Heart right ventricle (tissue), 16 donors: Measurements from ENCODE around the gene PCBP2. TPM values are rescaled to one million over a fixed set of nuclear protein-coding genes. Genes with fewer than 3 reads are reported as not detected.

ENCODE experiments used
- ATAC-seq, 8 donors: fragments of 200-7000 bp; cut with Tn5 transposase; one replicate each; pipeline ENCODE4 v1.9.1; 2020; ENCODE audit warnings: mild to moderate bottlenecking in 8 of 8, moderate library complexity in 8 of 8, moderate number of reproducible peaks in 1 of 8
- DNase-seq, 2 donors: peaks; one replicate each; pipeline ENCODE4 v3.0.0-alpha.2; 2020
- H3K27ac ChIP-seq, 10 donors: fragments of 200-600 bp; sonication (generic) in 2 of 10; one replicate each; pipeline versions ENCODE4 v1.5.0 to v1.8.0; 2020 to 2022; ENCODE audit warnings: mild to moderate bottlenecking in 3 of 10
- H3K27me3 ChIP-seq, 7 donors: fragments of 200-600 bp; one replicate each; pipeline ENCODE4 v1.8.0; 2021 to 2022; ENCODE audit warnings: mild to moderate bottlenecking in 2 of 7
- H3K36me3 ChIP-seq, 9 donors: fragments of 200-600 bp; sonication (generic) in 1 of 9; one replicate each; pipeline versions ENCODE4 v1.5.0 to v1.8.0; 2020 to 2022; ENCODE audit warnings: mild to moderate bottlenecking in 2 of 9
- H3K4me1 ChIP-seq, 9 donors: fragments of 200-600 bp; sonication (generic) in 1 of 9; one replicate each; pipeline versions ENCODE4 v1.5.0 to v1.8.0; 2020 to 2022; ENCODE audit warnings: mild to moderate bottlenecking in 4 of 9
- H3K4me3 ChIP-seq, 10 donors: fragments of 200-600 bp; sonication (generic) in 2 of 10; one replicate each; pipeline versions ENCODE4 v1.5.0 to v1.8.0; 2020 to 2022; ENCODE audit warnings: mild to moderate bottlenecking in 7 of 10, moderate library complexity in 2 of 10
- H3K9me3 ChIP-seq, 11 donors: fragments of 200-600 bp in 10 of 11; sonication (generic) in 2 of 11; one replicate each; pipeline versions ENCODE4 v1.5.0 to v1.8.0; 2013 to 2022; ENCODE audit warnings: mild to moderate bottlenecking in 2 of 11, control low read depth in 1 of 11, moderate library complexity in 1 of 11
- WGBS, 2 donors: extraction: QIAGEN DNeasy Blood & Tissue Kit; methylation state at CpG; one replicate each; pipeline ENCODE4 v1.1.7; 2013; ENCODE audit warnings: inconsistent platforms in 1 of 2; 5-methylcytosine and 5-hydroxymethylcytosine counted together
- intact Hi-C, 10 donors: fragments of 100-400 bp; cut with DNase I; formaldehyde crosslinking; loops; one replicate each; pipeline versions ENCODE4 v1.11.1 to v1.14.2; 2022
- polyA plus RNA-seq, 2 donors: library from polyadenylated mRNA; stranded (reverse); fragments of 200-250 nt; gene quantifications; one replicate each; pipeline ENCODE4 v1.2.3, GENCODE V29; 2013
- total RNA-seq, 10 donors: library from RNA; stranded (reverse); fragmentation: NEBNext Ultra II Directional in 3 of 10; extraction: Animal tissue kit (Norgen Biotek cat#: 25700) in 3 of 10; gene quantifications; one replicate each; pipeline versions ENCODE4 v1.2.1 to v1.2.4, GENCODE V29; 2021 to 2023
- TF ChIP-seq, protein P1 (sequence below), 9 donors: fragments of 200-600 bp; sonication (generic) in 2 of 9; IDR thresholded peaks; one replicate each; pipeline versions ENCODE4 v1.5.0 to v1.8.0; 2021 to 2022; ENCODE audit warnings: antibody characterized with exemption in 9 of 9, mild to moderate bottlenecking in 5 of 9, moderate library complexity in 1 of 9
- donor health status: Arrhythmogenic right ventricular cardiomyopathy.
- donor health status: ischemic (EF 13 %, LVEDD 7.1; RV severe dilation, severe dysfunction).
- donor health status: healthy with polysubstance abuse.
- donor health status: DM: no; HTN: yes; CAD: no.
- donor health status: DM: no; HTN: no; CAD: no.
- donor health status: ischemic (EF 25% LVEDD 6.9; RV normal size, moderate dysfunction).
- donor health status: ischemic (EF 25% LVEDD 5.7; RV mildly dilated, moderate dysfunction).
- donor health status: healthy.
- donor health status: DM: yes; HTN: yes; CAD: no.
- donor health status: Ischemic cardiomyopathy.
- donor health status: ischemic (EF 35%, LVEDD 5.7; RV mildly dilated, moderate dysfunction).
- donor health status: nonischemic (EF 11% LVEDD 7.7; RV severe dilation, severe dysfunction).
- donor health status: DM: yes; HTN: yes; CAD: no.
- donor health status: PGD.
- donor health status: ischemic (EF 29% LVEDD 5.4; RV normal size, mild dysfunction).
- donor health status: nonischemic (EF 23%, LVEDD 6.1; RV moderate dilation, normal function).

Gene PCBP2
- total and polyA plus RNA-seq, 12 donors = 281 to 579 (median 555) TPM

DNA sequence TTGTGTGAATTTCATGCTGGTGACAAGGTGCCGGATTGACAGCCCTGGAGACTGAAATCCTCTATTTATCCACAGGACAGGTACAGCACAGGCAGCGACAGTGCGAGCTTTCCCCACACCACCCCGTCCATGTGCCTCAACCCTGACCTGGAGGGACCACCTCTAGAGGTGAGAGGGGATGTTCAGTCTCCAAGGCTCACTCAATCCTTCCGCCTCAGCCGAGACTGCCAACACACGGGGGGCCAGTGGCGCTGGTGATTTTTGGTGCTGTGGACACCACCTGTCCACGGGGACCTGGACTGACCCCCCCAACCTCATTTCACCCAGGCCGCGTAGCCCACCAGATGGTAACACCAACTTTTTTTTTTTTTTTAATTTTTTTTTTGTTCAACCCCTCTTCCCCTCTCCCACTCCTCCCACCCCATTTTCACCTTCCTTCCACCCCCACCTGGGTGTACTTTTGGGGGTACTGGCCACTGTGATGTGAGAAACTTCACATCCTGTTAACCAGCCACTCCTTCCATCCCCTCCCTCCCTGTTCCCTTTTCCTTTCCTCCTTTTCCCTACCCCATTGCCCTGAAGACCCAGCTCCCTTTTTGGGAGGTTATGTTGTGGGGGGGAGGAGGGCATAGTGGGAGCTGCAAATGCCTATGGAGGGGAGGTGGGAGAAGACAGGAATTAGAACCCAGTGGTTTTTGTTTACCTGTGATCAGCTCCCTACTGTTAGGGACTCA is 12.9 kb downstream of the PCBP2 start:
- Histone ChIP-seq H3K36me3 (peaks cover 22 to 100% (median 100%) of the 10 kb centered on the region in 9 donors), H3K27ac (peak overlapping the region in 7 of 10 donors; percentile 17 to 57 (median 41)), H3K27me3 (no peaks in the 10 kb centered on the region), H3K4me3 (no peak overlapping the region), H3K9me3 (no peaks in the 10 kb centered on the region), H3K4me1 (peaks cover 6 to 94% (median 68%) of the 10 kb centered on the region in 9 donors)
- DNase-seq (no peak), ATAC-seq (no peak)
- WGBS, 2 donors = 84 to 87% methylated on average over 11 of the region's 11 CpGs
- TF ChIP-seq, protein P1, sequence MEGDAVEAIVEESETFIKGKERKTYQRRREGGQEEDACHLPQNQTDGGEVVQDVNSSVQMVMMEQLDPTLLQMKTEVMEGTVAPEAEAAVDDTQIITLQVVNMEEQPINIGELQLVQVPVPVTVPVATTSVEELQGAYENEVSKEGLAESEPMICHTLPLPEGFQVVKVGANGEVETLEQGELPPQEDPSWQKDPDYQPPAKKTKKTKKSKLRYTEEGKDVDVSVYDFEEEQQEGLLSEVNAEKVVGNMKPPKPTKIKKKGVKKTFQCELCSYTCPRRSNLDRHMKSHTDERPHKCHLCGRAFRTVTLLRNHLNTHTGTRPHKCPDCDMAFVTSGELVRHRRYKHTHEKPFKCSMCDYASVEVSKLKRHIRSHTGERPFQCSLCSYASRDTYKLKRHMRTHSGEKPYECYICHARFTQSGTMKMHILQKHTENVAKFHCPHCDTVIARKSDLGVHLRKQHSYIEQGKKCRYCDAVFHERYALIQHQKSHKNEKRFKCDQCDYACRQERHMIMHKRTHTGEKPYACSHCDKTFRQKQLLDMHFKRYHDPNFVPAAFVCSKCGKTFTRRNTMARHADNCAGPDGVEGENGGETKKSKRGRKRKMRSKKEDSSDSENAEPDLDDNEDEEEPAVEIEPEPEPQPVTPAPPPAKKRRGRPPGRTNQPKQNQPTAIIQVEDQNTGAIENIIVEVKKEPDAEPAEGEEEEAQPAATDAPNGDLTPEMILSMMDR (IDR thresholded peaks at IDR 0.05) = no peak
- intact Hi-C loops = no loop called here

DNA sequence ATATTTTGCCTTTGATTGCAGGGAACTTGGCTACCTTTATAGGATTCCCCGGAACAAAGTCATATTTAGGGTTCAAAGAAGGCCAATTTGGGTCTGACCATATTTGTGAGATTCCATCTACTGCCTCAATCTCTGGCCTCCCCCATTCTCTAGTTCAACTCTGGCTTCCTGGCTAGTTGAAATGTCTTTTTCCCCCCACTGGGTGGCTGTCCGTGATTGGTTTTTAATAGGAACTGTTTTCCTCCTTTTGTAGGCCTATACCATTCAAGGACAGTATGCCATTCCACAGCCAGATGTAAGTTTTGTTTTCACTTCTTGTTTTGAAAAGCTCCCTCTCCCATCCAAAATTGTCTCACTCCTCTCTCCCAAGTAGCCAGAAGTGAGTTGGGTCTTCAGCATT is 13.8 kb downstream of the PCBP2 start:
- Histone ChIP-seq H3K4me3 (no peak overlapping the region), H3K9me3 (no peaks in the 10 kb centered on the region), H3K27me3 (no peaks in the 10 kb centered on the region), H3K4me1 (peaks cover 6 to 94% (median 61%) of the 10 kb centered on the region in 9 donors), H3K27ac (peak overlapping the region in 8 of 10 donors; percentile 3 to 57 (median 26)), H3K36me3 (peaks cover 16 to 100% (median 100%) of the 10 kb centered on the region in 9 donors)
- intact Hi-C loops = no loop called here
- DNase-seq = no peak
- no peak for ATAC-seq
- WGBS, 2 donors = 49 to 54% methylated on average over 2 of the region's 2 CpGs
- TF ChIP-seq, protein P1 (IDR thresholded peaks at IDR 0.05) = peak in 1 of 9 donors; percentile 12

DNA sequence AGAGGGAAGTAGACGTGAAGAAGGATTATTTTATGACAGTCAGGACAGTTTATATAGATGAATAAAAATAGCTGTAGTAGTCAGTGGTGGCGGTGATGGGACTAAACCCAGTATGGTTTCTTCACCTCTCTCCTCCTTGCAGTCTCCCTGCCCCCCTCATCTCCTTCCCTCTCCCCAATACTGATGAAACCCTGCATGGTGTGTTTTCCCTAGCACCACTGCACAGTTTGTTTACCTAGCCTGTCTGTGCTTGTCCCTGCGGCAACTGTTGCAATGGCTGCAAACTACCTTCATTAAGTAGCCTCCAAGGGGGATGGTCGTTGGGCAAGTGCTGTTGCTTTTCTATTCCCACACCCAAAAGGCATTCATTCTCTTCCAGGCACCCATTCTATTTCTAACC is 14.7 kb downstream of the PCBP2 start:
- intact Hi-C loops = no loop called here
- H3K36me3 ChIP-seq = peaks cover 11 to 100% (median 100%) of the 10 kb centered on the region in 9 donors
- ATAC-seq (peak in 3 of 8 donors; percentile 13 to 14 (median 14)), DNase-seq (no peak)
- H3K4me3 ChIP-seq = no peak overlapping the region
- TF ChIP-seq, protein P1 (IDR thresholded peaks at IDR 0.05) = no peak
- peaks cover 4 to 92% (median 60%) of the 10 kb centered on the region in 9 donors for H3K4me1 ChIP-seq
- 57 to 64% methylated on average over 4 of the region's 4 CpGs for WGBS, 2 donors
- H3K9me3 ChIP-seq = no peaks in the 10 kb centered on the region
- H3K27ac ChIP-seq = peak overlapping the region in 3 of 10 donors; percentile 26 to 57 (median 50)
- no peaks in the 10 kb centered on the region for H3K27me3 ChIP-seq

DNA sequence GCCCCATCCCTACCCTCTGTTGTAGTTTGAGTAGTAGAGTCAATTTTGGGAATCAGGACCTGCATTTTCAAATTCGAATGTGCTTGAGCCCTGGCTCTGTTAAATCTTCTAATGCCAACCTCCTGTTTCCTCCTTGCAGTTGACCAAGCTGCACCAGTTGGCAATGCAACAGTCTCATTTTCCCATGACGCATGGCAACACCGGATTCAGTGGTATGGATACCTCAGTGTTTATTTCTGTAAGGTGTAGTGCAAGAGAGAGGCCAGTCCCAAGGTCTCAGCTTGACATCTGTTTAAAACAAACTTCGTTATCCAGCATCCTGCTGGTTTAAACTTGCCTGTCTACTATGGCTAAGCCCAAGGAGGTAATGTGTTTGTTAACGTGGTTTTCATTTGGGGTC is 15.2 kb downstream of the PCBP2 start:
- ATAC-seq (peak in 1 of 8 donors; percentile 37), DNase-seq (no peak)
- Histone ChIP-seq H3K36me3 (peaks cover 10 to 100% (median 98%) of the 10 kb centered on the region in 9 donors), H3K4me3 (no peak overlapping the region), H3K4me1 (peaks cover 3 to 92% (median 58%) of the 10 kb centered on the region in 9 donors), H3K9me3 (no peaks in the 10 kb centered on the region), H3K27ac (peak overlapping the region in 2 of 10 donors; percentile 50 to 57), H3K27me3 (no peaks in the 10 kb centered on the region)
- TF ChIP-seq, protein P1 (IDR thresholded peaks at IDR 0.05) = no peak
- intact Hi-C loops = no loop called here
- 59 to 61% methylated on average over 5 of the region's 5 CpGs for WGBS, 2 donors
